NB4 (cell line): ENCODE results near the gene AP2B1.

ENCODE experiments used
- DNase-seq: peaks from one replicate; pipeline ENCODE4 v3.0.0; 2010; ENCODE audit warnings: low read depth
- H3K4me3 ChIP-seq: one replicate; pipeline ENCODE4 v1.5.1; 2011; ENCODE audit warnings: mild to moderate bottlenecking, low read depth, low read length, moderate library complexity
- MAX ChIP-seq: IDR thresholded peaks from 2 replicates; pipeline ENCODE4 v1.6.1; 2011; ENCODE audit warnings: low read depth, low read length
- MYC ChIP-seq: IDR thresholded peaks from 2 replicates; pipeline ENCODE4 v1.6.1; 2011; ENCODE audit warnings: low read depth, low read length
- POLR2A ChIP-seq: IDR thresholded peaks from 2 replicates; pipeline ENCODE4 v1.6.1; 2011; ENCODE audit warnings: mild to moderate bottlenecking; ENCODE audit not compliant: insufficient read length; ENCODE audit errors: extremely low read depth
- TF ChIP-seq, protein P1 (sequence below): IDR thresholded peaks from one replicate; pipeline ENCODE4 v1.5.1; 2012; ENCODE audit warnings: low read depth, low read length

The AP2B1 gene

DNA sequence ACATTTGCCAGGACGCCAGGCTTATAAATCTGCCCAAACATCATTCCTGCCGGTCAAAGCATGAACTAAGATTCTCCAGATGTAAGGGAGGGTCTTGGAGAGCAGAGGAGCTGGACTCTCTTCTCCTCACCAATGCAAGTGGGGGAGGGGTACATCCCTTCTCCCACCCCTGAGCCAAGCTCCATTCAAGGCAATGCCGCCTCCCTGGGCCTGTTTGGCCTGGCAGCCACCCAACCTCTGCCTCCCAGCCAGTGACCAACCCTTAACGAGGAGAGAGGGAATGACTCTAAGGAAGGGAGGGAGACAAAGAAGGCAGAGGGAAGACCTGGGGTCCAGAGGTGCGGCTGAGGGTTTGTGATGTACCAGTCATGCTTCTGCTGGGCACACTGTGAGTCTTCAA lies 187.4 kb downstream of the AP2B1 start:
- no peak overlapping the region for H3K4me3 ChIP-seq
- no peak for DNase-seq
- TF ChIP-seq MYC (no peak), MAX (no peak), POLR2A (no peak)
- TF ChIP-seq, protein P1, sequence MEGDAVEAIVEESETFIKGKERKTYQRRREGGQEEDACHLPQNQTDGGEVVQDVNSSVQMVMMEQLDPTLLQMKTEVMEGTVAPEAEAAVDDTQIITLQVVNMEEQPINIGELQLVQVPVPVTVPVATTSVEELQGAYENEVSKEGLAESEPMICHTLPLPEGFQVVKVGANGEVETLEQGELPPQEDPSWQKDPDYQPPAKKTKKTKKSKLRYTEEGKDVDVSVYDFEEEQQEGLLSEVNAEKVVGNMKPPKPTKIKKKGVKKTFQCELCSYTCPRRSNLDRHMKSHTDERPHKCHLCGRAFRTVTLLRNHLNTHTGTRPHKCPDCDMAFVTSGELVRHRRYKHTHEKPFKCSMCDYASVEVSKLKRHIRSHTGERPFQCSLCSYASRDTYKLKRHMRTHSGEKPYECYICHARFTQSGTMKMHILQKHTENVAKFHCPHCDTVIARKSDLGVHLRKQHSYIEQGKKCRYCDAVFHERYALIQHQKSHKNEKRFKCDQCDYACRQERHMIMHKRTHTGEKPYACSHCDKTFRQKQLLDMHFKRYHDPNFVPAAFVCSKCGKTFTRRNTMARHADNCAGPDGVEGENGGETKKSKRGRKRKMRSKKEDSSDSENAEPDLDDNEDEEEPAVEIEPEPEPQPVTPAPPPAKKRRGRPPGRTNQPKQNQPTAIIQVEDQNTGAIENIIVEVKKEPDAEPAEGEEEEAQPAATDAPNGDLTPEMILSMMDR: no peak

DNA sequence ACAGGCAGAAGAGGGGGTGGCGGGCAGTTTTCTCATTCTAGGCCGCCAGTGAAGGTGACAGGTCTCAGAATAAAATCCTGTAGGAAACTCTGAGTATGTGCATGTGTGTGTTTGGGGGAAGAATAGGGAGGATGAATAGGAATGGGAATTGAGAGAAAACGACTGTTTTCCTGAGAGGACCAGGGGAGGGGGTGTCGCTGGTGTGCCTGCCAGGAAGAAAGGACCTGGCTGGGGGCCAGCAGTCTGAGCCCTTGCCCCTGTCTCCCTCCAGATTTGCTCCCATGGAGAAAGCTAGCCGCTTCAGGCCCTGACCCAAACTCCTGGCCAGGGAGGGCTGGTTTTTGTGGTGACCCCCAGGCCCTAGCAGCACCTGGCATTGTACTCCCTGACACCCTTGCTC lies 187.9 kb downstream of the AP2B1 start:
- H3K4me3 ChIP-seq: no peak overlapping the region
- TF ChIP-seq MYC (no peak), POLR2A (no peak)
- TF ChIP-seq, protein P1: no peak
- no peak for DNase-seq

DNA sequence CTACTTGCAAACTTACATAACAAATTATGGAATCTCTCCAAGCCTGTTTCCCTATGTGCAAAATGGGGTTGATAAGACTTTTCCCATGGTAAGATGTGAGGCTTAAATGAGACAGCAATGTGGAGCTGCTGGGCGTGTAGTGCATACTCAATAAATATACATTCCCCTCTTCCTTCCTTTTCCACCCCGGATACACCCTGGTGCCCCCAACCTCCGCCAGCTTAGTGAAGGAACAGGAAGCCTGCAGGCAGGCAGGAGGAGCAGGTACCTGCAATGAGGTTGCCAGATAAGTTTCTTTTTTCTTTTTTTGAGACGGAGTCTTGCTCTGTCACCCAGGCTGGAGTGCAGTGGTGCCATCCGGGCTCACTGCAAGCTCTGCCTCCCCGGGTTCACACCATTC lies 188.5 kb downstream of the AP2B1 start:
- H3K4me3 ChIP-seq: no peak overlapping the region
- TF ChIP-seq, protein P1: no peak
- no peak for TF ChIP-seq POLR2A
- TF ChIP-seq MYC: no peak
- no peak for TF ChIP-seq MAX
- no peak for DNase-seq
